Esophagus (tissue), 2 donors: Measurements from ENCODE around the gene PREX1. TPM values are rescaled to one million over a fixed set of nuclear protein-coding genes. Genes with fewer than 3 reads are reported as not detected.

ENCODE experiments used
- H3K27ac ChIP-seq, 2 donors: one replicate each; pipeline ENCODE4 v1.5.1; 2013; ENCODE audit warnings: low read depth in 2 of 2, mild to moderate bottlenecking in 2 of 2, inconsistent platforms in 1 of 2, low read length in 1 of 2, moderate library complexity in 1 of 2
- H3K27me3 ChIP-seq, 2 donors: one replicate each; pipeline ENCODE4 v1.6.1; 2013; ENCODE audit warnings: low read length in 2 of 2, control low read depth in 1 of 2, mild to moderate bottlenecking in 1 of 2; ENCODE audit not compliant: insufficient read depth in 2 of 2, control insufficient read depth in 1 of 2
- H3K36me3 ChIP-seq, 2 donors: one replicate each; pipeline ENCODE4 v1.6.1; 2013; ENCODE audit warnings: low read length in 1 of 2; ENCODE audit not compliant: control insufficient read depth in 2 of 2, insufficient read depth in 2 of 2
- H3K4me1 ChIP-seq, 2 donors: one replicate each; pipeline ENCODE4 v1.6.1; 2013; ENCODE audit warnings: low read length in 1 of 2; ENCODE audit not compliant: control insufficient read depth in 2 of 2, insufficient read depth in 2 of 2
- H3K4me3 ChIP-seq, 2 donors: one replicate each; pipeline ENCODE4 v1.5.1; 2013; ENCODE audit warnings: low read length in 2 of 2, mild to moderate bottlenecking in 2 of 2, low read depth in 1 of 2, moderate library complexity in 1 of 2
- H3K9me3 ChIP-seq, 2 donors: one replicate each; pipeline ENCODE4 v1.6.1; 2013; ENCODE audit warnings: mild to moderate bottlenecking in 2 of 2, low read depth in 1 of 2, low read length in 1 of 2, moderate library complexity in 1 of 2; ENCODE audit not compliant: control insufficient read depth in 2 of 2, insufficient read depth in 1 of 2
- WGBS, 2 donors: extraction: QIAGEN DNeasy Blood & Tissue Kit; methylation state at CpG; one replicate each; pipeline ENCODE4 v1.1.7; 2013; 5-methylcytosine and 5-hydroxymethylcytosine counted together
- polyA plus RNA-seq, 2 donors: library from polyadenylated mRNA; stranded (reverse); fragments of 200-250 nt; gene quantifications; one replicate each; pipeline ENCODE4 v1.2.3, GENCODE V29; 2013
- donor health status: healthy with polysubstance abuse.
- donor health status: Bipolar disorder and iron deficiency.

The PREX1 gene
- polyA plus RNA-seq, 2 donors, result 2.5 to 3.0 TPM

GRCh38 chr20:48822178-48822577, 5.6 kb downstream of the PREX1 start:
- 73 to 75% methylated on average over 2 of the region's 2 CpGs for WGBS, 2 donors
- Histone ChIP-seq H3K9me3 (no peaks in the 10 kb centered on the region), H3K36me3 (no peaks in the 10 kb centered on the region), H3K4me3 (no peak overlapping the region), H3K4me1 (peaks cover 0 to 10% of the 10 kb centered on the region in 2 donors), H3K27me3 (no peaks in the 10 kb centered on the region), H3K27ac (no peak overlapping the region)

- H3K27me3 ChIP-seq, result no peaks in the 10 kb centered on the region
- H3K27ac ChIP-seq, result no peak overlapping the region
- H3K4me1 ChIP-seq, result peaks cover 0 to 10% of the 10 kb centered on the region in 2 donors
- no peak overlapping the region for H3K4me3 ChIP-seq
- H3K36me3 ChIP-seq, result no peaks in the 10 kb centered on the region
- 68 to 77% methylated on average over 8 of the region's 8 CpGs for WGBS, 2 donors
- H3K9me3 ChIP-seq, result no peaks in the 10 kb centered on the region
These were observed 6.4 kb downstream of the PREX1 start for GRCh38 chr20:48821261-48821920.

GRCh38 chr20:48820649-48820973, 7.2 kb downstream of the PREX1 start:
- H3K36me3 ChIP-seq, result no peaks in the 10 kb centered on the region
- H3K4me3 ChIP-seq, result no peak overlapping the region
- no peaks in the 10 kb centered on the region for H3K9me3 ChIP-seq
- peaks cover 0 to 10% of the 10 kb centered on the region in 2 donors for H3K4me1 ChIP-seq
- WGBS, 2 donors, result 74 to 76% methylated on average over 8 of the region's 8 CpGs
- H3K27me3 ChIP-seq, result no peaks in the 10 kb centered on the region
- peak overlapping the region in 1 of 2 donors; percentile 2 for H3K27ac ChIP-seq

- peaks cover 0 to 10% of the 10 kb centered on the region in 2 donors for H3K4me1 ChIP-seq
- H3K9me3 ChIP-seq, result no peaks in the 10 kb centered on the region
- H3K36me3 ChIP-seq, result no peaks in the 10 kb centered on the region
- WGBS, 2 donors, result 46 to 48% methylated on average over 15 of the region's 15 CpGs
- no peak overlapping the region for H3K4me3 ChIP-seq
- no peaks in the 10 kb centered on the region for H3K27me3 ChIP-seq
- peak overlapping the region in 1 of 2 donors; percentile 2 for H3K27ac ChIP-seq
These were observed 7.8 kb downstream of the PREX1 start for GRCh38 chr20:48819821-48820648.

GRCh38 chr20:48819089-48819488, 8.7 kb downstream of the PREX1 start:
- Histone ChIP-seq H3K4me3 (no peak overlapping the region), H3K9me3 (no peaks in the 10 kb centered on the region), H3K4me1 (peaks cover 0 to 8% of the 10 kb centered on the region in 2 donors), H3K27me3 (no peaks in the 10 kb centered on the region), H3K27ac (peak overlapping the region in 1 of 2 donors; percentile 8), H3K36me3 (no peaks in the 10 kb centered on the region)
- 84 to 88% methylated on average over 3 of the region's 3 CpGs for WGBS, 2 donors

- H3K9me3 ChIP-seq, result no peaks in the 10 kb centered on the region
- no peaks in the 10 kb centered on the region for H3K36me3 ChIP-seq
- H3K27ac ChIP-seq, result peak overlapping the region in 1 of 2 donors; percentile 8
- WGBS, 2 donors, result 51 to 66% methylated on average over 11 of the region's 11 CpGs
- peaks cover 0 to 11% of the 10 kb centered on the region in 2 donors for H3K4me1 ChIP-seq
- no peaks in the 10 kb centered on the region for H3K27me3 ChIP-seq
- H3K4me3 ChIP-seq, result no peak overlapping the region
These were observed 9.3 kb downstream of the PREX1 start for GRCh38 chr20:48818481-48818987.

- H3K4me3 ChIP-seq, result no peak overlapping the region
- no peak overlapping the region for H3K27ac ChIP-seq
- WGBS, 2 donors, result 75% methylated on average over 7 of the region's 7 CpGs
- no peaks in the 10 kb centered on the region for H3K27me3 ChIP-seq
- peaks cover 0 to 7% of the 10 kb centered on the region in 2 donors for H3K4me1 ChIP-seq
- H3K36me3 ChIP-seq, result no peaks in the 10 kb centered on the region
- H3K9me3 ChIP-seq, result no peaks in the 10 kb centered on the region
These were observed 9.8 kb downstream of the PREX1 start for GRCh38 chr20:48818031-48818370.

GRCh38 chr20:48817367-48818030, 10.3 kb downstream of the PREX1 start:
- Histone ChIP-seq H3K4me3 (no peak overlapping the region), H3K4me1 (peaks cover 0 to 7% of the 10 kb centered on the region in 2 donors), H3K36me3 (no peaks in the 10 kb centered on the region), H3K9me3 (no peaks in the 10 kb centered on the region), H3K27ac (no peak overlapping the region), H3K27me3 (no peaks in the 10 kb centered on the region)
- 85 to 92% methylated on average over 4 of the region's 4 CpGs for WGBS, 2 donors

- no peaks in the 10 kb centered on the region for H3K36me3 ChIP-seq
- H3K27ac ChIP-seq, result no peak overlapping the region
- 85% methylated on average over 14 of the region's 14 CpGs for WGBS, 2 donors
- H3K4me1 ChIP-seq, result peaks cover 0 to 7% of the 10 kb centered on the region in 2 donors
- H3K4me3 ChIP-seq, result no peak overlapping the region
- no peaks in the 10 kb centered on the region for H3K9me3 ChIP-seq
- no peaks in the 10 kb centered on the region for H3K27me3 ChIP-seq
These were observed 11.3 kb downstream of the PREX1 start for GRCh38 chr20:48816282-48817205.
